GM23248 (cell line): ENCODE data around the gene SLC24A2.

Experiments used
- EZH2 ChIP-seq: fragments of 200-600 bp; sonication (generic); IDR thresholded peaks from 2 replicates; pipeline ENCODE4 v1.6.1; 2018; ENCODE audit warnings: antibody characterized with exemption, mild to moderate bottlenecking; ENCODE audit not compliant: insufficient read depth, poor library complexity, severe bottlenecking
- EZH2phosphoT487 ChIP-seq: fragments of 200-600 bp; sonication (generic); IDR thresholded peaks from 2 replicates; pipeline ENCODE4 v1.6.1; 2018; ENCODE audit warnings: antibody characterized with exemption, moderate library complexity, mild to moderate bottlenecking, low read depth; ENCODE audit not compliant: insufficient read depth

GRCh38 chr9:19783500-19783899 lies 5.3 kb downstream of the SLC24A2 start:
- TF ChIP-seq EZH2 (no peak), EZH2phosphoT487 (no peak)
